HepG2 (cell line): Measurements from ENCODE around the gene SLC17A9. TPM values are rescaled to one million over a fixed set of nuclear protein-coding genes. Genes with fewer than 3 reads are reported as not detected.

Source experiments
- CREM ChIP-seq, 2 experiments: sonication (generic) in 1 of 2; formaldehyde crosslinking in 1 of 2; IDR thresholded peaks; 2 replicates each; pipeline versions ENCODE4 v1.4.0 to v1.6.1; 2016 to 2020; ENCODE audit warnings: antibody characterized with exemption in 1 of 2, mild to moderate bottlenecking in 1 of 2, missing genetic modification reagents in 1 of 2
- FOXM1 ChIP-seq: sonication (generic); formaldehyde crosslinking; IDR thresholded peaks from 2 replicates; pipeline ENCODE4 v1.5.0; 2020; ENCODE audit warnings: missing genetic modification reagents
- GPN1 ChIP-seq: sonication (generic); formaldehyde crosslinking; IDR thresholded peaks from 2 replicates; pipeline ENCODE4 v1.5.1; 2020; ENCODE audit warnings: missing genetic modification reagents, borderline replicate concordance
- HMG20B ChIP-seq: conservative IDR thresholded peaks from 2 replicates; pipeline ENCODE4 v1.6.1; 2016; ENCODE audit warnings: missing genetic modification reagents, missing compliant biosample characterization
- HNRNPUL1 ChIP-seq: fragments of 200-400 bp; formaldehyde crosslinking; IDR thresholded peaks from 2 replicates; pipeline ENCODE4 v1.6.1; 2017; ENCODE audit warnings: low read depth, mild to moderate bottlenecking, low read length, moderate library complexity
- KLF16 ChIP-seq, 2 experiments: sonication (generic) in 1 of 2; formaldehyde crosslinking in 1 of 2; IDR thresholded peaks; 2 replicates each; pipeline versions ENCODE4 v1.6.1 to v1.8.0; 2016 to 2023; ENCODE audit warnings: missing genetic modification reagents in 2 of 2, missing compliant biosample characterization in 1 of 2
- KMT2A ChIP-seq: sonication (generic); formaldehyde crosslinking; IDR thresholded peaks from 2 replicates; pipeline ENCODE4 v1.4.0; 2020; ENCODE audit warnings: missing genetic modification reagents
- MYC ChIP-seq: sonication (generic); formaldehyde crosslinking; IDR thresholded peaks from 2 replicates; pipeline ENCODE4 v1.9.0; 2021; ENCODE audit warnings: missing genetic modification reagents, borderline replicate concordance
- NFE2L1 ChIP-seq: sonication (generic); formaldehyde crosslinking; IDR thresholded peaks from 2 replicates; pipeline ENCODE4 v1.4.0; 2020; ENCODE audit warnings: missing genetic modification reagents, mild to moderate bottlenecking, borderline replicate concordance
- POLR2AphosphoS2 ChIP-seq: IDR thresholded peaks from 2 replicates; pipeline ENCODE4 v1.6.1; 2011; ENCODE audit warnings: low read depth, low read length, improper control_type of control experiment
- PRMT3 ChIP-seq: sonication (generic); formaldehyde crosslinking; IDR thresholded peaks from 2 replicates; pipeline ENCODE4 v1.8.1; 2022; ENCODE audit warnings: low read depth, mild to moderate bottlenecking, moderate library complexity, missing genetic modification reagents, borderline replicate concordance
- SIX4 ChIP-seq: sonication (generic); formaldehyde crosslinking; IDR thresholded peaks from 2 replicates; pipeline ENCODE4 v1.4.0; 2020; ENCODE audit warnings: missing genetic modification reagents
- SMAD3 ChIP-seq: sonication (generic); formaldehyde crosslinking; IDR thresholded peaks from 2 replicates; pipeline ENCODE4 v1.4.0; 2020; ENCODE audit warnings: missing genetic modification reagents
- SOX13 ChIP-seq, 3 experiments: fragments of 450-650 bp in 1 of 3; sonication (generic) in 1 of 3; formaldehyde crosslinking in 1 of 3; IDR thresholded peaks in 2 of 3; conservative IDR thresholded peaks in 1 of 3; 2 replicates each; pipeline versions ENCODE4 v1.5.0 to v1.6.1; 2016 to 2020; ENCODE audit warnings: antibody characterized with exemption in 1 of 3, mild to moderate bottlenecking in 1 of 3, missing compliant biosample characterization in 1 of 3, missing genetic modification reagents in 1 of 3, moderate library complexity in 1 of 3
- SRSF1 ChIP-seq: fragments of 200-400 bp; formaldehyde crosslinking; optimal IDR thresholded peaks from 2 replicates; pipeline ENCODE3; 2017; ENCODE audit warnings: mild to moderate bottlenecking, low read depth, low read length, moderate library complexity
- TBP ChIP-seq: sonication (generic); formaldehyde crosslinking; IDR thresholded peaks from 2 replicates; pipeline ENCODE4 v1.5.0; 2020; ENCODE audit warnings: missing genetic modification reagents
- ZNF224 ChIP-seq: sonication (generic); formaldehyde crosslinking; IDR thresholded peaks from 2 replicates; pipeline ENCODE4 v1.5.0; 2020; ENCODE audit warnings: mild to moderate bottlenecking, missing genetic modification reagents
- ZNF614 ChIP-seq: IDR thresholded peaks from 2 replicates; pipeline ENCODE4 v1.6.1; 2018; ENCODE audit warnings: missing biosample characterization, missing genetic modification reagents, inconsistent platforms, borderline replicate concordance
- ZNF619 ChIP-seq: sonication (generic); formaldehyde crosslinking; IDR thresholded peaks from 2 replicates; pipeline ENCODE4 v1.4.0; 2020; ENCODE audit warnings: mild to moderate bottlenecking, missing genetic modification reagents
- ZNF746 ChIP-seq: sonication (generic); formaldehyde crosslinking; IDR thresholded peaks from 2 replicates; pipeline ENCODE4 v1.8.0; 2022; ENCODE audit warnings: mild to moderate bottlenecking, missing genetic modification reagents
- polyA plus RNA-seq, 8 experiments: library from polyadenylated mRNA; depleted of rRNA in 3 of 8; stranded (reverse) in 7 of 8; unstranded in 1 of 8; fragments of >200 nt; fragmentation: Illumina TruSeq in 4 of 8; extraction: Trizol in 4 of 8; gene quantifications; 2 replicates each; pipeline versions ENCODE4 v1.2.1 to v1.2.3, GENCODE V29; 2011 to 2016; ENCODE audit warnings: low read depth in 4 of 8, missing spikeins in 1 of 8, mixed read lengths in 1 of 8; ENCODE audit not compliant: insufficient read depth in 1 of 8
- total RNA-seq, 5 experiments: library from RNA; depleted of rRNA; stranded (reverse); fragments of >200 nt; fragmentation: Illumina TruSeq; extraction: Trizol; gene quantifications; 2 replicates each; pipeline ENCODE4 v1.2.3, GENCODE V29; 2016; ENCODE audit warnings: low read depth in 1 of 5
- TF ChIP-seq, protein P1 (sequence below): sonication (generic); formaldehyde crosslinking; IDR thresholded peaks from 2 replicates; pipeline ENCODE4 v1.4.0; 2020; ENCODE audit warnings: missing genetic modification reagents
- TF ChIP-seq, protein P2 (sequence below): sonication (generic); formaldehyde crosslinking; IDR thresholded peaks from 2 replicates; pipeline ENCODE4 v1.4.0; 2020; ENCODE audit warnings: mild to moderate bottlenecking, missing genetic modification reagents
- TF ChIP-seq, protein P3 (sequence below): sonication (generic); formaldehyde crosslinking; IDR thresholded peaks from 2 replicates; pipeline ENCODE4 v1.9.0; 2021; ENCODE audit warnings: missing genetic modification reagents, borderline replicate concordance
- TF ChIP-seq, protein P4 (sequence below): sonication (generic); formaldehyde crosslinking; IDR thresholded peaks from 2 replicates; pipeline ENCODE4 v1.9.0; 2021; ENCODE audit warnings: missing genetic modification reagents, mild to moderate bottlenecking, borderline replicate concordance

SLC17A9 gene
- total and polyA plus RNA-seq, 2 of the 13 experiments (the other 11 are each of a cell fraction or from before 2014, with no cell fraction given), result 110 to 191 TPM

DNA sequence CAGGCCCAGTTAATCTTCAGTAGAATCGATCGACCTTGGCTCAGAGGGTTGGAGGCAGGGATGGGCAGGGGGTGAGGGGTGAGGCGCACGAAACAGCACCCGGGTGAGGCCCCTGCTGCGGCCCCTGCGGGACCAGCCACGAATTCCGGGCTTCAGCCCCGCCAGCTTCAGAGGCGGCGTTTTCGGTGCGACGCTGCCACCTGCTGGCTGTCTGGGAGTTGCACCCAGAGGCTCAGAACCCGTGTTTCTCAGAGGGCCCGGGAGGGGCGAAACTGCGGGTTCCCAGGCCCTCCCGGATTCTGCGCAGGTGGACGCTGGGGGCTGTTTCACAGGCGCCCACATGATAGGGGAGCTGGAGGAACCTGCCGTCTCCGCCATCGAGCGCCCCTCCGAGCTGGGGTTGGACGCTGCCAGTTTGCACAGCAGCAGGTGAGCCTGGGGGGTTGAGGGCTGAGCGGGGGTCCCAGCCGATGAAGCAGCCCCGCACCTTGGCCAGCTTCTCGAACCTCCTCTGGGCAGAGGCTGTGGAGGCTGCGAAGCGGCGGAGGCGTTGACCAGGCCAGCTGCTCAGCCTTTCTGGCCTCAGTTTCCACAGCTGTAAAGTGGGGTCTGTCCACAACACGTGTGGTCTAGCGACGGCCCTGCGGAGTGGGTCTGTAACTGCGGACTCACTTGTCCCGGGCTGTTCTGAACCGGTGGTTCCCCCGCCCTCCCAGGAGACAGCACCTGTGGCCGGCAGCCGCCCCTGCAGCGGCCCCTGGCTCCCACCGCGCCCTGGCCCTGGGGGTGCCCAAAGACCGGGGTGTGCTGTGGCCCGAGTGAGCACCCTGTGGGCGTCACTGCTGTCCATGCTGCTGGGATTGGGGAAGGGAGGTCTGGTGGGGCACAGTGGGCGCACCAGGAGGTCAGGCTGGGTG lies 56.8 kb downstream of the SLC17A9 start (continued):
- TF ChIP-seq, protein P1, sequence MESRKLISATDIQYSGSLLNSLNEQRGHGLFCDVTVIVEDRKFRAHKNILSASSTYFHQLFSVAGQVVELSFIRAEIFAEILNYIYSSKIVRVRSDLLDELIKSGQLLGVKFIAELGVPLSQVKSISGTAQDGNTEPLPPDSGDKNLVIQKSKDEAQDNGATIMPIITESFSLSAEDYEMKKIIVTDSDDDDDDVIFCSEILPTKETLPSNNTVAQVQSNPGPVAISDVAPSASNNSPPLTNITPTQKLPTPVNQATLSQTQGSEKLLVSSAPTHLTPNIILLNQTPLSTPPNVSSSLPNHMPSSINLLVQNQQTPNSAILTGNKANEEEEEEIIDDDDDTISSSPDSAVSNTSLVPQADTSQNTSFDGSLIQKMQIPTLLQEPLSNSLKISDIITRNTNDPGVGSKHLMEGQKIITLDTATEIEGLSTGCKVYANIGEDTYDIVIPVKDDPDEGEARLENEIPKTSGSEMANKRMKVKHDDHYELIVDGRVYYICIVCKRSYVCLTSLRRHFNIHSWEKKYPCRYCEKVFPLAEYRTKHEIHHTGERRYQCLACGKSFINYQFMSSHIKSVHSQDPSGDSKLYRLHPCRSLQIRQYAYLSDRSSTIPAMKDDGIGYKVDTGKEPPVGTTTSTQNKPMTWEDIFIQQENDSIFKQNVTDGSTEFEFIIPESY (CRISPR knock-in tag), result peak; percentile 64; the same call in 1 of the 2 replicates
- TF ChIP-seq ZNF619 (CRISPR knock-in tag) (peak; percentile 50; the same call in 1 of the 2 replicates), TBP (no peak), SIX4 (0 out of 2 replicates have a peak, but pooled peaks have one; percentile 47), ZNF746 (CRISPR knock-in tag) (no peak), SRSF1 (no peak), ZNF614 (CRISPR knock-in tag) (peak; percentile 82; the same call in 1 of the 2 replicates), CREM (IDR thresholded peaks at IDR 0.05) (no peak), CREM (CRISPR knock-in tag; IDR thresholded peaks at IDR 0.05) (no peak), MYC (peak; percentile 57; the same call in 1 of the 2 replicates), GPN1 (no peak), HNRNPUL1 (no peak), FOXM1 (CRISPR knock-in tag) (no peak), NFE2L1 (CRISPR knock-in tag) (no peak), SMAD3 (CRISPR knock-in tag) (peak; percentile 89), ZNF224 (CRISPR knock-in tag) (no peak), POLR2AphosphoS2 (no peak), KMT2A (CRISPR knock-in tag) (no peak), HMG20B (CRISPR knock-in tag) (peak; percentile 54; the same call in 1 of the 2 replicates), PRMT3 (CRISPR knock-in tag) (no peak), KLF16 (CRISPR knock-in tag; IDR thresholded peaks at IDR 0.05) (peak in 1 of 2 experiments; percentile 92; a peak in 2 of 4 replicates), SOX13 (IDR thresholded peaks at IDR 0.05) (no peak), SOX13 (CRISPR knock-in tag; conservative IDR thresholded peaks at IDR 0.05 in 1 of 2, IDR thresholded peaks at IDR 0.05 in 1 of 2) (peak in 1 of 2 experiments; percentile 40; a peak in 1 of 4 replicates)
- TF ChIP-seq, protein P2, sequence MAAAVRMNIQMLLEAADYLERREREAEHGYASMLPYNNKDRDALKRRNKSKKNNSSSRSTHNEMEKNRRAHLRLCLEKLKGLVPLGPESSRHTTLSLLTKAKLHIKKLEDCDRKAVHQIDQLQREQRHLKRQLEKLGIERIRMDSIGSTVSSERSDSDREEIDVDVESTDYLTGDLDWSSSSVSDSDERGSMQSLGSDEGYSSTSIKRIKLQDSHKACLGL, result peak; percentile 83; the same call in 1 of the 2 replicates
- TF ChIP-seq, protein P3, sequence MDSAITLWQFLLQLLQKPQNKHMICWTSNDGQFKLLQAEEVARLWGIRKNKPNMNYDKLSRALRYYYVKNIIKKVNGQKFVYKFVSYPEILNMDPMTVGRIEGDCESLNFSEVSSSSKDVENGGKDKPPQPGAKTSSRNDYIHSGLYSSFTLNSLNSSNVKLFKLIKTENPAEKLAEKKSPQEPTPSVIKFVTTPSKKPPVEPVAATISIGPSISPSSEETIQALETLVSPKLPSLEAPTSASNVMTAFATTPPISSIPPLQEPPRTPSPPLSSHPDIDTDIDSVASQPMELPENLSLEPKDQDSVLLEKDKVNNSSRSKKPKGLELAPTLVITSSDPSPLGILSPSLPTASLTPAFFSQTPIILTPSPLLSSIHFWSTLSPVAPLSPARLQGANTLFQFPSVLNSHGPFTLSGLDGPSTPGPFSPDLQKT (CRISPR knock-in tag), result no peak
- TF ChIP-seq, protein P4, sequence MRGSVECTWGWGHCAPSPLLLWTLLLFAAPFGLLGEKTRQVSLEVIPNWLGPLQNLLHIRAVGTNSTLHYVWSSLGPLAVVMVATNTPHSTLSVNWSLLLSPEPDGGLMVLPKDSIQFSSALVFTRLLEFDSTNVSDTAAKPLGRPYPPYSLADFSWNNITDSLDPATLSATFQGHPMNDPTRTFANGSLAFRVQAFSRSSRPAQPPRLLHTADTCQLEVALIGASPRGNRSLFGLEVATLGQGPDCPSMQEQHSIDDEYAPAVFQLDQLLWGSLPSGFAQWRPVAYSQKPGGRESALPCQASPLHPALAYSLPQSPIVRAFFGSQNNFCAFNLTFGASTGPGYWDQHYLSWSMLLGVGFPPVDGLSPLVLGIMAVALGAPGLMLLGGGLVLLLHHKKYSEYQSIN (CRISPR knock-in tag), result no peak
